SH-SY5Y (cell line): ENCODE data around the gene XPR1.

Experiments
- GATA2 ChIP-seq: IDR thresholded peaks from 2 replicates; pipeline ENCODE4 v1.6.1; 2011; ENCODE audit warnings: mild to moderate bottlenecking, low read depth, low read length
- GATA3 ChIP-seq: IDR thresholded peaks from 2 replicates; pipeline ENCODE4 v1.6.1; 2011; ENCODE audit warnings: low read depth, mild to moderate bottlenecking, low read length, moderate library complexity

GRCh38 chr1:180586671-180587155 lies 45.1 kb upstream of the XPR1 start:
- TF ChIP-seq GATA2 (no peak), GATA3 (no peak)
